SK-N-SH (cell line): ENCODE measurements around the gene WNK1.

Source experiments
- CHD2 ChIP-seq: fragments of 150-350 bp; IDR thresholded peaks from 2 replicates; pipeline ENCODE4 v1.6.1; 2018; ENCODE audit warnings: low read length; ENCODE audit not compliant: partially characterized antibody
- EZH2phosphoT487 ChIP-seq: fragments of 200-600 bp; sonication (generic); IDR thresholded peaks from 2 replicates; pipeline ENCODE4 v1.6.1; 2017; ENCODE audit warnings: low read depth, mixed run types, mild to moderate bottlenecking, antibody characterized with exemption, moderate library complexity, borderline replicate concordance
- POLR2AphosphoS5 ChIP-seq: IDR thresholded peaks from 2 replicates; pipeline ENCODE4 v1.6.1; 2012; ENCODE audit warnings: low read depth, low read length
- RAD21 ChIP-seq: IDR thresholded peaks from 2 replicates; pipeline ENCODE4 v1.6.1; 2012; ENCODE audit warnings: mild to moderate bottlenecking, low read length
- RFX5 ChIP-seq: IDR thresholded peaks from 2 replicates; pipeline ENCODE4 v1.6.1; 2012; ENCODE audit warnings: mild to moderate bottlenecking, improper control_type of control experiment, low read length
- TEAD4 ChIP-seq: IDR thresholded peaks from 2 replicates; pipeline ENCODE4 v1.4.0; 2012; ENCODE audit warnings: mild to moderate bottlenecking, borderline replicate concordance; ENCODE audit not compliant: insufficient read depth
- YY1 ChIP-seq: IDR thresholded peaks from 2 replicates; pipeline ENCODE4 v1.4.0; 2012; ENCODE audit warnings: low read depth, mild to moderate bottlenecking
- TF ChIP-seq, protein P1 (sequence below): fragments of 200-600 bp; sonication (generic); IDR thresholded peaks from 2 replicates; pipeline ENCODE4 v1.6.1; 2017; ENCODE audit warnings: antibody characterized with exemption, mild to moderate bottlenecking, moderate library complexity
- TF ChIP-seq, protein P2 (sequence below): IDR thresholded peaks from 2 replicates; pipeline ENCODE4 v1.4.0; 2012; ENCODE audit warnings: low read depth, borderline replicate concordance
- TF ChIP-seq, protein P3 (sequence below): fragments of 150-350 bp; IDR thresholded peaks from 2 replicates; pipeline ENCODE4 v1.6.1; 2017; ENCODE audit warnings: antibody characterized with exemption, low read length, low read depth, borderline replicate concordance
- TF ChIP-seq, protein P4 (sequence below): IDR thresholded peaks from 2 replicates; pipeline ENCODE4 v1.6.1; 2012; ENCODE audit warnings: mild to moderate bottlenecking, low read depth, low read length, moderate library complexity

DNA sequence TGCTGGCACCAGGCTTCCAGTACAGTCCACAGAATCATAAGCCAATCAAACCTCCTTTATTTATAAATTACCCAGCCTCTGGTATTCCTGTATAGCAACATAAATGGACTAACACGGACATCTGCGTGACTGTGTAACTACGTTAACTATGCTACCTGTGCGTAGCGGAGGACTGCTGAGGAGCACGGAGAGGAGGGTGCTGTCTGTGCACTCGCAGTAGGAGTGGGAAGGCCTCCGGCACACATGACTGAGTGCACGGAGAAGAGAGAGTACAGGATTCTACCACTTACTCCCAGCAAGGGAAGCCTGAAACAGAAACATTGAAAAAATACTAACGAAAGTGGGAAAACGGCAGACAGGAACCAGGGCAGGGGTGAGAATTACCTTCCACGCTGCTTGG is 174.3 kb downstream of the WNK1 start:
- TF ChIP-seq, protein P1, sequence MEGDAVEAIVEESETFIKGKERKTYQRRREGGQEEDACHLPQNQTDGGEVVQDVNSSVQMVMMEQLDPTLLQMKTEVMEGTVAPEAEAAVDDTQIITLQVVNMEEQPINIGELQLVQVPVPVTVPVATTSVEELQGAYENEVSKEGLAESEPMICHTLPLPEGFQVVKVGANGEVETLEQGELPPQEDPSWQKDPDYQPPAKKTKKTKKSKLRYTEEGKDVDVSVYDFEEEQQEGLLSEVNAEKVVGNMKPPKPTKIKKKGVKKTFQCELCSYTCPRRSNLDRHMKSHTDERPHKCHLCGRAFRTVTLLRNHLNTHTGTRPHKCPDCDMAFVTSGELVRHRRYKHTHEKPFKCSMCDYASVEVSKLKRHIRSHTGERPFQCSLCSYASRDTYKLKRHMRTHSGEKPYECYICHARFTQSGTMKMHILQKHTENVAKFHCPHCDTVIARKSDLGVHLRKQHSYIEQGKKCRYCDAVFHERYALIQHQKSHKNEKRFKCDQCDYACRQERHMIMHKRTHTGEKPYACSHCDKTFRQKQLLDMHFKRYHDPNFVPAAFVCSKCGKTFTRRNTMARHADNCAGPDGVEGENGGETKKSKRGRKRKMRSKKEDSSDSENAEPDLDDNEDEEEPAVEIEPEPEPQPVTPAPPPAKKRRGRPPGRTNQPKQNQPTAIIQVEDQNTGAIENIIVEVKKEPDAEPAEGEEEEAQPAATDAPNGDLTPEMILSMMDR: no peak
- TF ChIP-seq, protein P2, sequence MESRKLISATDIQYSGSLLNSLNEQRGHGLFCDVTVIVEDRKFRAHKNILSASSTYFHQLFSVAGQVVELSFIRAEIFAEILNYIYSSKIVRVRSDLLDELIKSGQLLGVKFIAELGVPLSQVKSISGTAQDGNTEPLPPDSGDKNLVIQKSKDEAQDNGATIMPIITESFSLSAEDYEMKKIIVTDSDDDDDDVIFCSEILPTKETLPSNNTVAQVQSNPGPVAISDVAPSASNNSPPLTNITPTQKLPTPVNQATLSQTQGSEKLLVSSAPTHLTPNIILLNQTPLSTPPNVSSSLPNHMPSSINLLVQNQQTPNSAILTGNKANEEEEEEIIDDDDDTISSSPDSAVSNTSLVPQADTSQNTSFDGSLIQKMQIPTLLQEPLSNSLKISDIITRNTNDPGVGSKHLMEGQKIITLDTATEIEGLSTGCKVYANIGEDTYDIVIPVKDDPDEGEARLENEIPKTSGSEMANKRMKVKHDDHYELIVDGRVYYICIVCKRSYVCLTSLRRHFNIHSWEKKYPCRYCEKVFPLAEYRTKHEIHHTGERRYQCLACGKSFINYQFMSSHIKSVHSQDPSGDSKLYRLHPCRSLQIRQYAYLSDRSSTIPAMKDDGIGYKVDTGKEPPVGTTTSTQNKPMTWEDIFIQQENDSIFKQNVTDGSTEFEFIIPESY: no peak
- TF ChIP-seq RFX5 (no peak), EZH2phosphoT487 (no peak), CHD2 (no peak), POLR2AphosphoS5 (no peak), TEAD4 (no peak), YY1 (no peak), RAD21 (no peak)
- TF ChIP-seq, protein P3, sequence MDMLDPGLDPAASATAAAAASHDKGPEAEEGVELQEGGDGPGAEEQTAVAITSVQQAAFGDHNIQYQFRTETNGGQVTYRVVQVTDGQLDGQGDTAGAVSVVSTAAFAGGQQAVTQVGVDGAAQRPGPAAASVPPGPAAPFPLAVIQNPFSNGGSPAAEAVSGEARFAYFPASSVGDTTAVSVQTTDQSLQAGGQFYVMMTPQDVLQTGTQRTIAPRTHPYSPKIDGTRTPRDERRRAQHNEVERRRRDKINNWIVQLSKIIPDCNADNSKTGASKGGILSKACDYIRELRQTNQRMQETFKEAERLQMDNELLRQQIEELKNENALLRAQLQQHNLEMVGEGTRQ: no peak
- TF ChIP-seq, protein P4, sequence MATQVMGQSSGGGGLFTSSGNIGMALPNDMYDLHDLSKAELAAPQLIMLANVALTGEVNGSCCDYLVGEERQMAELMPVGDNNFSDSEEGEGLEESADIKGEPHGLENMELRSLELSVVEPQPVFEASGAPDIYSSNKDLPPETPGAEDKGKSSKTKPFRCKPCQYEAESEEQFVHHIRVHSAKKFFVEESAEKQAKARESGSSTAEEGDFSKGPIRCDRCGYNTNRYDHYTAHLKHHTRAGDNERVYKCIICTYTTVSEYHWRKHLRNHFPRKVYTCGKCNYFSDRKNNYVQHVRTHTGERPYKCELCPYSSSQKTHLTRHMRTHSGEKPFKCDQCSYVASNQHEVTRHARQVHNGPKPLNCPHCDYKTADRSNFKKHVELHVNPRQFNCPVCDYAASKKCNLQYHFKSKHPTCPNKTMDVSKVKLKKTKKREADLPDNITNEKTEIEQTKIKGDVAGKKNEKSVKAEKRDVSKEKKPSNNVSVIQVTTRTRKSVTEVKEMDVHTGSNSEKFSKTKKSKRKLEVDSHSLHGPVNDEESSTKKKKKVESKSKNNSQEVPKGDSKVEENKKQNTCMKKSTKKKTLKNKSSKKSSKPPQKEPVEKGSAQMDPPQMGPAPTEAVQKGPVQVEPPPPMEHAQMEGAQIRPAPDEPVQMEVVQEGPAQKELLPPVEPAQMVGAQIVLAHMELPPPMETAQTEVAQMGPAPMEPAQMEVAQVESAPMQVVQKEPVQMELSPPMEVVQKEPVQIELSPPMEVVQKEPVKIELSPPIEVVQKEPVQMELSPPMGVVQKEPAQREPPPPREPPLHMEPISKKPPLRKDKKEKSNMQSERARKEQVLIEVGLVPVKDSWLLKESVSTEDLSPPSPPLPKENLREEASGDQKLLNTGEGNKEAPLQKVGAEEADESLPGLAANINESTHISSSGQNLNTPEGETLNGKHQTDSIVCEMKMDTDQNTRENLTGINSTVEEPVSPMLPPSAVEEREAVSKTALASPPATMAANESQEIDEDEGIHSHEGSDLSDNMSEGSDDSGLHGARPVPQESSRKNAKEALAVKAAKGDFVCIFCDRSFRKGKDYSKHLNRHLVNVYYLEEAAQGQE: no peak
